B cell (primary cell): Measurements from ENCODE around the gene TMEM17.

Experiments
- CTCF ChIP-seq: fragments of 200-600 bp; IDR thresholded peaks from one replicate; pipeline ENCODE4 v1.8.0; 2022; ENCODE audit warnings: antibody characterized with exemption, mild to moderate bottlenecking
- EZH2 ChIP-seq: IDR thresholded peaks from 2 replicates; pipeline ENCODE4 v1.6.1; 2012; ENCODE audit warnings: borderline replicate concordance, low read depth, mild to moderate bottlenecking, moderate library complexity, low read length; ENCODE audit not compliant: insufficient read depth, poor library complexity, severe bottlenecking

GRCh38 chr2:62529758-62530157 lies 23.8 kb upstream of the TMEM17 start:
- TF ChIP-seq CTCF (no peak), EZH2 (no peak)
